Kidney (tissue), 22 donors: ENCODE results near the gene C10orf90. TPM values are rescaled to one million over a fixed set of nuclear protein-coding genes. Genes with fewer than 3 reads are reported as not detected.

ENCODE experiments used
- DNase-seq, 5 donors: peaks; one replicate each; pipeline ENCODE4 v3.0.0-alpha.2; 2013 to 2020
- FAIRE-seq: peaks from 2 replicates; lab custom pipeline; 2012; peaks lifted over from hg19 to GRCh38; lab: Jason Lieb, UNC
- H3K27ac ChIP-seq, 2 donors: one replicate each; pipeline ENCODE4 v1.7.0; 2013; ENCODE audit warnings: low read depth in 2 of 2, low read length in 2 of 2, inconsistent platforms in 1 of 2
- H3K27me3 ChIP-seq: one replicate; pipeline ENCODE4 v1.7.1; 2013; ENCODE audit warnings: low read length, inconsistent platforms; ENCODE audit not compliant: control insufficient read depth, insufficient read depth
- H3K36me3 ChIP-seq, 3 donors: one replicate each; pipeline versions ENCODE4 v1.7.0 to v1.7.1; 2013; ENCODE audit warnings: low read length in 3 of 3, control low read depth in 1 of 3, inconsistent platforms in 1 of 3; ENCODE audit not compliant: insufficient read depth in 3 of 3, control insufficient read depth in 2 of 3
- H3K4me1 ChIP-seq, 3 donors: one replicate each; pipeline versions ENCODE4 v1.7.0 to v1.7.1; 2013; ENCODE audit warnings: low read length in 3 of 3, inconsistent platforms in 1 of 3, low read depth in 1 of 3; ENCODE audit not compliant: control insufficient read depth in 2 of 3, insufficient read depth in 2 of 3
- H3K4me3 ChIP-seq, 3 donors: one replicate each; pipeline versions ENCODE4 v1.7.0 to v1.8.1; 2013; ENCODE audit warnings: low read length in 3 of 3, control low read depth in 1 of 3, inconsistent platforms in 1 of 3
- H3K9ac ChIP-seq, 3 donors: one replicate each; pipeline versions ENCODE4 v1.7.0 to v1.7.1; 2013; ENCODE audit warnings: low read length in 3 of 3, control low read depth in 1 of 3, inconsistent platforms in 1 of 3
- H3K9me3 ChIP-seq, 3 donors: one replicate each; pipeline versions ENCODE4 v1.7.0 to v1.7.1; 2013; ENCODE audit warnings: low read length in 3 of 3, control low read depth in 1 of 3, inconsistent platforms in 1 of 3; ENCODE audit not compliant: control insufficient read depth in 2 of 3, insufficient read depth in 1 of 3
- CTCF ChIP-seq: IDR thresholded peaks from 3 replicates; pipeline ENCODE4 v1.5.1; 2012; ENCODE audit warnings: mild to moderate bottlenecking, moderate library complexity, borderline replicate concordance; ENCODE audit not compliant: insufficient read depth; ENCODE audit errors: extremely low read depth
- intact Hi-C: fragments of 100-400 bp; cut with DNase I; formaldehyde crosslinking; loops from one replicate; pipeline ENCODE4 v1.11.1; 2022
- long read RNA-seq, 10 donors: library from polyadenylated mRNA in 1 of 10; unstranded in 1 of 10; transcript quantifications; one replicate each; pipeline ENCODE4 v2.0.0 and lab custom pipeline, GENCODE V29; 2021 to 2026
- polyA plus RNA-seq: library from polyadenylated mRNA; stranded (reverse); fragments of 350-450 nt; fragmentation: Illumina TruSeq; extraction: RNeasy Lipid Tissue Mini Kit (QIAGEN cat#74804); gene quantifications from one replicate; pipeline ENCODE4 v1.2.3, GENCODE V29; 2014; ENCODE audit warnings: low read depth, low replicate concordance; ENCODE audit not compliant: insufficient read depth
- total RNA-seq: library from RNA; stranded (reverse); fragmentation: NEBNext Ultra II Directional; extraction: Animal tissue kit (Norgen Biotek cat#: 25700); gene quantifications from one replicate; pipeline ENCODE4 v1.2.1, GENCODE V29; 2021
- donor health status: control.
- donor health status: control.
- donor health status: control.
- donor health status: control.
- donor health status: control.
- donor health status: DM: yes; HTN: yes; CAD: no.
- donor health status: Normal renal cell carcinoma (clear cell type).

C10orf90 gene, protein sequence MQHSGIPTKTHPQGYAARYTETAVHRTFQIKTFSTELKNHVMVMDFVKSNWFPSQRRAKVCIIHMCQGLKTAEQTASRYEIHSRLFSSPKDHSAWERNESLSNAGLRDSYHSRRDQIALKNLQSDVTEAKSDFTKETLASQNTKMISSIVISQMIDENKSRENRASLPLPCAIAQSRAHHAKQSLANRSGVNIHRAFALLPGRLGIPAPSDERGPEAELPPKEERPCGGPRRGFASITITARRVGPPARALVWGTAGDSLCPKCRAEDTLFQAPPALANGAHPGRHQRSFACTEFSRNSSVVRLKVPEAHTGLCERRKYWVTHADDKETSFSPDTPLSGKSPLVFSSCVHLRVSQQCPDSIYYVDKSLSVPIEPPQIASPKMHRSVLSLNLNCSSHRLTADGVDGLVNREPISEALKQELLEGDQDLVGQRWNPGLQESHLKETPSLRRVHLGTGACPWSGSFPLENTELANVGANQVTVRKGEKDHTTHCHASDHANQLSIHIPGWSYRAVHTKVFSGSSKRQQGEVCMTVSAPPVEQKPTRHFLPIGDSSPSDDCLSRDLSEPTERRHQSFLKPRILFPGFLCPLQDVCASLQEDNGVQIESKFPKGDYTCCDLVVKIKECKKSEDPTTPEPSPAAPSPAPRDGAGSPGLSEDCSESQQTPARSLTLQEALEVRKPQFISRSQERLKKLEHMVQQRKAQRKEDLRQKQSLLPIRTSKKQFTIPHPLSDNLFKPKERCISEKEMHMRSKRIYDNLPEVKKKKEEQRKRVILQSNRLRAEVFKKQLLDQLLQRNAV
- total RNA-seq, result not detected
- polyA plus RNA-seq, result 0.30 TPM
- long read RNA-seq, donor 1, result 0 reads
- long read RNA-seq, donor 2, result 0 reads
- long read RNA-seq, donor 3, partial matches to known transcripts, result 0 of 1 reads
- long read RNA-seq, donor 3, other reads (novel, unspliced or antisense), result 0 of 1 reads
- long read RNA-seq, donor 4, result 0 reads
- long read RNA-seq, donor 5, result 0 reads
- long read RNA-seq, donor 6, result 0 reads
- long read RNA-seq, donor 7, partial matches to known transcripts, result 0 of 1 reads
- long read RNA-seq, donor 7, other reads (novel, unspliced or antisense), result 1 of 1 reads
- long read RNA-seq, donor 8, result 0 reads
- long read RNA-seq, donor 9, result 0 reads
- long read RNA-seq, donor 10, result 0 reads

DNA sequence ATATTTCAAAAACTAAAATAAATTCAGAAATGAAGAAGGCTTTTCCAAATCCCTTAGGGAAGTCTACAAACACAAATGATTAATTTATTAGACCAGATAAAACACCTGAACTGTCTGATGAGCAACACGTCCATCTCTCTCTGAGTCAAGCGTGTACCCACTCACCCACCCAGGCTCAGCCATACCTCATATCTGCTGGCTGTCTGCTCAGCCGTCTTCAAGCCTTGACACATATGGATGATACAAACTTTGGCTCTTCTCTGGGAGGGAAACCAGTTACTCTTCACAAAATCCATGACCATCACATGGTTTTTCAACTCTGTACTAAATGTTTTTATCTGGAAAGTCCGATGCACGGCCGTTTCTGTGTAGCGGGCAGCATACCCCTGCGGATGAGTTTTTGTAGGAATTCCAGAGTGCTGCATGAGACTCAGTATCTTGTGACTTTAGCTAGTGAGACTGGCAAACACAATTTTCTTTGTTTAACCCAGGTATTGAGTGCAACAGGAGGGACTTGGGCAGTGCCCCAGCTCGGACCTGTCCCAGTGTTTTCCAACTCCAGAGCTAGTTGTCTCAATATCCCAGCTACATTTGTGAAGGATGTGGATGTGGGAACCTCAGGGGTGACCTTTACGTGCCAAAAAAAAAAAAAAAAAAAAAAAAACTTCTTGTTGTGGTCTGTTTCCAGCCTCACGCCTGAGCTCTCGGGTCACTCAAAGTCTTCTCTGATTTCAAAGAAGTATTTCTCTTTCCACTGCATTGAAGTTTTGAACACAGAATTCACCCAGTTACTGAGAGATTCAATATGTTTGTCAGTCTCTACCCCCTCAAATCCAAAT lies at the start of gene C10orf90:
Gene C10orf90, minus strand, starts transcription at position 638 of the 839 bp plus-strand sequence. Its CDS starts 213 bp downstream, at position 425.
- intact Hi-C loops, result no loop called here

DNA sequence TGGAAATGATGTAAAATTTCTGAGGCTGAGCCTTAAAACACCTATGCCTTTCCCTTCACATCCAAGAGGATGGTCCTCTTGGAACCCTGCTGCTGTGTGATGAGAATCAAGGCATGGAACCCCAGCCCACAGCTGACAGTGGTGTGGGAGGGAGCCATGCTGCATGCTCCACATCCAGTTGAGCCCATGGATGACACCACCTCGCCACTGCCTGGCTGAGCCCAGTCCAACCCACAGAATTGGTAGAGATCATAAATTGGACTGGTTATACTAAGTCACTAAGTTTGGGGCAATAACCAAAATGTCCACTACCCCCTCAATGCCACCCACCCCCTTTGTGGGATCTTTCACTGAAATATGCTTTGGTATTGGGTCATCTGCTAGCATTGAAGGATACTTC lies 45.9 kb upstream of the C10orf90 start:
- no peaks in the 10 kb centered on the region for H3K27me3 ChIP-seq
- no peak overlapping the region for H3K4me3 ChIP-seq
- no peak for TF ChIP-seq CTCF
- no peak for FAIRE-seq
- H3K9ac ChIP-seq, result no peak overlapping the region
- no peaks in the 10 kb centered on the region for H3K36me3 ChIP-seq
- intact Hi-C loops, result no loop called here
- H3K27ac ChIP-seq, result no peak overlapping the region
- DNase-seq, result no peak
- no peaks in the 10 kb centered on the region for H3K9me3 ChIP-seq
- no peaks in the 10 kb centered on the region for H3K4me1 ChIP-seq

More for the DNA sequence above, at the start of gene C10orf90:
- Histone ChIP-seq H3K9me3 (no peaks in the 10 kb centered on the region), H3K4me1 (no peaks in the 10 kb centered on the region), H3K4me3 (no peak within 1 kb of the TSS), H3K27me3 (no peaks in the 10 kb centered on the region), H3K27ac (no peak within 1 kb of the TSS), H3K9ac (no peak within 1 kb of the TSS), H3K36me3 (no peaks in the 10 kb centered on the region)
- peak in 2 of 5 donors; percentile 22 to 47 for DNase-seq
- no peak for FAIRE-seq
- TF ChIP-seq CTCF, result no peak

DNA sequence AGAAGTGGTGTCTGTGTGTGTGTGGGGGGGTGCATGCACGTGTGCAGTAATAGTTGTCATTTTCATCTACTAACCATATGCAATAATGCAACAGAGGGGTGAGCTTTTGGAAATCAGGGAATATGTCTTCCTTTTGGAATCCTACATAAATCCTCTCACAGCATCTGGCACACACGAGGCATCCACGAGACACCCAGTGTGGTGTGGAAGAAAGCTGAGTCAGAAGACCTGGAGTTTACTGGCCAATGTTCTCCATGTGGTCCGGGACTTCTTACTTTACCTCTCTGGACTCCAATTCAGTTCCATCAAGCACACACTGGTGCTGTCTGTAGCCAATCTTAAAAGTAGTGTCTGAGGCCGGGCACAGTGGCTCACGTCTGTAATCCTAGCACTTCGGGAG lies 43.1 kb upstream of the C10orf90 start:
- no peaks in the 10 kb centered on the region for H3K36me3 ChIP-seq
- H3K4me3 ChIP-seq, result no peak overlapping the region
- DNase-seq (no peak), FAIRE-seq (no peak)
- no peaks in the 10 kb centered on the region for H3K27me3 ChIP-seq
- no peak overlapping the region for H3K9ac ChIP-seq
- intact Hi-C loops, result no loop called here
- H3K9me3 ChIP-seq, result peaks cover 0 to 4% (median 0%) of the 10 kb centered on the region in 3 donors
- no peak overlapping the region for H3K27ac ChIP-seq
- H3K4me1 ChIP-seq, result no peaks in the 10 kb centered on the region
- no peak for TF ChIP-seq CTCF
